ENCODE data around the gene GADL1.

The GADL1 gene

DNA sequence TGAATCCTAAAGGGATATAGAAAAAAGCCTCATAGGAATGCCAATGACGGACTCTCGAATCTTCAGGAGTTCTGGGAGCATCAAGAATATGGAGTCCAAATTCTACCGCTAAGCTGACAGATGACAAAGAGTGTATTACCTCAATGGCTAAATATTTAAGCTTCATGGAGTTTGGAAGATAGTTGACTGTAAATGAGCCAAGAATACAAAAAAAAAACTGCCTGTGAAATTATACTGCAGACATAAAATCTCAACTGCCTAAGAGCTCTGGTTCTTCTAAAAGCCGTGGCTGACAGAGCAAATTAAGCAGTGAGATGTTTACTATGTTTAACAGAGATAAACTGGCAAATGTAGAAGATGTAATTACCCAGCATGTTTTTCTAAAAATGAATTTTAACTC, 140.0 kb downstream of the GADL1 start:
- no peak for DNase-seq

DNA sequence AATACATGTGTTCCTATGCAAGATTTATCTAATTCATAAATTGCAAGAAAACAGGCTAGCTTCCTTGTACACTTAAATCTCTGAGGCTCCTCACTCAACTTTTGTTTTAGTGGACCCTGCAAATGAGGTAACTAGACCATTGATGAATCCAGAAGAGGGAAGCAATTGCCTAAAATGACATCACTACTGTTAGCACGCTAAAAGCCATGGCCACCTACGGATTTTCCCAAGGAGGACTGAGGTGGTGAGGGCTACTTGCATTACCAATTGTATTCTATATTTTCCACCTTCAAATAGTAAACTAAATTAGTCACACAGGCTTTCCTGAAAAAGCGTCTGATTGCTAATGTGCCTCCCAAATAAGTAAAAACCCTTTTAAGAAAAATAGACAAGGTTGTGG, 140.7 kb downstream of the GADL1 start:
- DNase-seq = no peak

GRCh38 chr3:30752970-30753369, 141.5 kb downstream of the GADL1 start:
- no peak for DNase-seq

DNA sequence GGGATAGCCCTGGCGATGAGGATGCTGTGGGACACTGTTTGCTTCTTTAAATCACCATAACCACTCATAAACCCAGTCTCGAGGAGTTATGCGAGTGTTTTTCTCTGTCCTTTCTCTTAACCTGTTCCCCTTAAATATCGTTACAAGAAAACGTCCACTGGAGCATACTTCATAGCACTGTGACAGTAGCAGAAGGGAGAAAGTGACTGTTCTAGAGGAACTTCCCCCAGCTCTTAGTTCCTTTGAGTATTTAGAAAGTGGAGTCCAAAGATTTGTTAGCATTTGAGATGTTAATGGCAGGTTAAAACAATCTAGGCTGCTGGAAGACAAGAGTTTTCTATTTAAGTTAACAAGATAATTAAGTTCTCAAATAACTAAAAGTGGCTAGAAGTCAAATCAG, 142.0 kb downstream of the GADL1 start:
- no peak for DNase-seq

GRCh38 chr3:30751610-30752299, 142.7 kb downstream of the GADL1 start:
- peak; percentile 25 for DNase-seq

- no peak for DNase-seq
Measured at GRCh38 chr3:30750967-30751366, 143.5 kb downstream of the GADL1 start.

- no peak for DNase-seq
Measured at GRCh38 chr3:30749230-30749629, 145.2 kb downstream of the GADL1 start.

GRCh38 chr3:30747771-30748281, 146.6 kb downstream of the GADL1 start:
- DNase-seq = no peak

DNA sequence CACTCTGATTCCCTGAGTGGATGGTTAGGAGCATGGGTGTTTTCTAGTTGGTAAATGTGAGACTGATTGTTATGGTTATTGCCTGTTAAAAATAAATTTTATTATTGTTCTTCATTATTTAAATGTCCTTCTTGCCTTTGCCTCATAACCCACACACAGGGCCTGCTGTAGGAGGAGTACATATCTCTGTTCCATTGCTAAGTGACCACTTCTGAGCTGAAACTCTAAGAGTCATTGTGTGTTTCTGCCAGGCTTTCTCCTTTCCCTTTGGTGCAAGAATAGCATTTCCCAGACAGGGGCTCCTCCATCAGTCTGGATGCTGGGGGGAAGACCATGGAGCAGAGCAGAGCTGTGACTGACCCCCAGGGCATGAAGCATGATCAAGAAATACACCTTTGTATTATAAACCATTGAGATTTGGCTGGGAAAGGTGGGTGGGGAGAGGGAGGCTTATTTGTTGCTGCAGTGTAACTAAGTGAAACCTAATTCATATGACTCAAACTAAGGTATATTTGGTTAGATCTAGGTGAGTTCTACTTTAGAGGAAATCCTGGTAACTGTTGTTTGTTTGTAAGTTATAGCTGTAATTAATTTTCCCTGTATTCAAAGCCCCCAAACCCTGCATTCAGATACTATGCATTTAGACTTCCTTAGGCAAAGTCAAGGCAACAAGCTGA, 150.7 kb downstream of the GADL1 start:
- DNase-seq = no peak

- DNase-seq = no peak
Measured at GRCh38 chr3:30742796-30743619, 151.5 kb downstream of the GADL1 start.

GRCh38 chr3:30741889-30742288, 152.6 kb downstream of the GADL1 start:
- DNase-seq = no peak

- no peak for DNase-seq
Measured at GRCh38 chr3:30738605-30739004, 155.9 kb downstream of the GADL1 start.

- DNase-seq = no peak
Measured at GRCh38 chr3:30737743-30738499, 156.5 kb downstream of the GADL1 start.

- no peak for DNase-seq
Measured at GRCh38 chr3:30733696-30734095, 160.8 kb downstream of the GADL1 start.

DNA sequence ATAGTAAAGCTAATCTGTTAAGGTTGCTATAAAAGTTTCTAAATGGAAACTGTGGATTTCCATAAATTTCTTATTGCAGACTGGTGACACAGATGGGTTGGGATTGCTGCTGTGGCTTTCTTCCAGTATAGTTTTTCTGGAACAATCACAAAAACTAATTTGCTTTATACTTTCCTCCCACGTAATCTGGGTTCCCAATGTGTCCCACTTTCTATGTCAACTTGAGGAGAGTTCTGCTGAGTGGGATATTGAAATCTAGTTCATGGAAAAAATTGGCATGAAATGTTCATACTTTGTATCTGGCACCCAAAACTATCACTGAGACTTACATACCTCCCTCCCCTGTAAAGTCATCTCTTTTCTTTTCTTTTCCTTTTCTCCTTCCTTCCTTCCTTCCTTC, 161.3 kb downstream of the GADL1 start:
- no peak for DNase-seq

GRCh38 chr3:30730967-30731366, 163.5 kb downstream of the GADL1 start:
- DNase-seq = no peak

- DNase-seq = no peak
Measured at GRCh38 chr3:30729936-30730335, 164.5 kb downstream of the GADL1 start.

GRCh38 chr3:30729512-30729911, 164.9 kb downstream of the GADL1 start:
- DNase-seq = no peak

- no peak for DNase-seq
Measured at GRCh38 chr3:30728143-30728542, 166.3 kb downstream of the GADL1 start.

- DNase-seq = no peak
Measured at GRCh38 chr3:30724863-30725262, 169.6 kb downstream of the GADL1 start.

GRCh38 chr3:30723211-30723610, 171.2 kb downstream of the GADL1 start:
- DNase-seq = no peak

- no peak for DNase-seq
Measured at GRCh38 chr3:30721314-30721634, 173.2 kb downstream of the GADL1 start.

All from effector CD4-positive, alpha-beta T cell (primary cell).